WTC11 (cell line): ENCODE data around the gene KAZALD1. TPM values are rescaled to one million over a fixed set of nuclear protein-coding genes. Genes with fewer than 3 reads are reported as not detected.

Experiments used
- ATAC-seq: fragments of 200-7000 bp; cut with Tn5 transposase; 2 replicates; pipeline ENCODE4 v1.10.0; 2021; ENCODE audit warnings: mild to moderate bottlenecking, moderate library complexity
- CTCF ChIA-PET: fragments of 300-600 bp; sonication (Branson Sonifier 250); formaldehyde crosslinking; loops from one replicate; lab custom pipeline; 2021; ENCODE audit warnings: antibody characterized with exemption; lab: Charles Lee
- POLR2A ChIA-PET: fragments of 350-600 bp; sonication (Branson Sonifier 250); formaldehyde crosslinking; loops from one replicate; lab custom pipeline; 2021; ENCODE audit warnings: antibody characterized with exemption; lab: Charles Lee
- DNase-seq: peaks from one replicate; pipeline ENCODE4 v3.0.0; 2021; ENCODE audit warnings: low spot score
- H3K27ac Mint-ChIP-seq: 2 replicates; pipeline ENCODE4 v1.8.0; 2021; ENCODE audit warnings: mixed read lengths
- H3K27me3 Mint-ChIP-seq: 2 replicates; pipeline ENCODE4 v1.8.0; 2021; ENCODE audit warnings: low read depth, mild to moderate bottlenecking, moderate library complexity, mixed read lengths
- H3K36me3 Mint-ChIP-seq: 2 replicates; pipeline ENCODE4 v1.8.0; 2021; ENCODE audit warnings: mixed read lengths
- H3K4me1 Mint-ChIP-seq: 2 replicates; pipeline ENCODE4 v1.8.0; 2022; ENCODE audit warnings: mixed read lengths
- H3K4me3 Mint-ChIP-seq: 2 replicates; pipeline ENCODE4 v1.8.0; 2021; ENCODE audit warnings: mild to moderate bottlenecking, moderate library complexity, mixed read lengths
- H3K9me3 Mint-ChIP-seq: 2 replicates; pipeline ENCODE4 v1.8.0; 2021; ENCODE audit warnings: mixed read lengths
- ATF1 ChIP-seq: sonication (generic); formaldehyde crosslinking; IDR thresholded peaks from 2 replicates; pipeline ENCODE4 v1.8.1; 2023; ENCODE audit warnings: mild to moderate bottlenecking, moderate library complexity, missing genetic modification reagents
- CBFB ChIP-seq: sonication (generic); formaldehyde crosslinking; IDR thresholded peaks from 2 replicates; pipeline ENCODE4 v1.8.1; 2022; ENCODE audit warnings: mild to moderate bottlenecking, low read depth, missing genetic modification reagents
- ESRRA ChIP-seq: sonication (generic); formaldehyde crosslinking; IDR thresholded peaks from 2 replicates; pipeline ENCODE4 v1.8.1; 2022; ENCODE audit warnings: mild to moderate bottlenecking, missing genetic modification reagents, borderline replicate concordance
- FOXJ3 ChIP-seq: sonication (generic); formaldehyde crosslinking; IDR thresholded peaks from 2 replicates; pipeline ENCODE4 v1.9.0; 2021; ENCODE audit warnings: missing genetic modification reagents, mild to moderate bottlenecking, borderline replicate concordance
- FOXP4 ChIP-seq: sonication (generic); formaldehyde crosslinking; IDR thresholded peaks from 2 replicates; pipeline ENCODE4 v1.8.0; 2022; ENCODE audit warnings: mild to moderate bottlenecking, missing genetic modification reagents
- NFE2L1 ChIP-seq: sonication (generic); formaldehyde crosslinking; IDR thresholded peaks from 2 replicates; pipeline ENCODE4 v1.8.1; 2023; ENCODE audit warnings: missing genetic modification reagents
- PRDM15 ChIP-seq: sonication (generic); formaldehyde crosslinking; IDR thresholded peaks from 2 replicates; pipeline ENCODE4 v1.8.0; 2022; ENCODE audit warnings: missing genetic modification reagents
- SMAD4 ChIP-seq: sonication (generic); formaldehyde crosslinking; IDR thresholded peaks from 2 replicates; pipeline ENCODE4 v1.8.0; 2022; ENCODE audit warnings: mild to moderate bottlenecking, missing genetic modification reagents
- SP1 ChIP-seq: sonication (generic); formaldehyde crosslinking; conservative IDR thresholded peaks from 2 replicates; pipeline ENCODE4 v1.8.1; 2022; ENCODE audit warnings: missing genetic modification reagents
- TP53 ChIP-seq: sonication (generic); formaldehyde crosslinking; IDR thresholded peaks from 2 replicates; pipeline ENCODE4 v1.8.1; 2023; ENCODE audit warnings: mild to moderate bottlenecking, missing genetic modification reagents
- ZNF396 ChIP-seq: fragments of 250-450 bp; sonication (Bioruptor Pico); IDR thresholded peaks from 2 replicates; pipeline ENCODE4 v1.8.0; 2021; ENCODE audit warnings: mild to moderate bottlenecking, moderate library complexity, borderline replicate concordance
- ZNF532 ChIP-seq: fragments of 250-450 bp; sonication (Bioruptor Pico); IDR thresholded peaks from 2 replicates; pipeline ENCODE4 v1.9.0; 2021; ENCODE audit warnings: mild to moderate bottlenecking, borderline replicate concordance
- total RNA-seq: library from RNA; stranded (reverse); gene quantifications from 3 replicates; pipeline ENCODE4 v1.2.3, GENCODE V29; 2021

KAZALD1 gene
- total RNA-seq, 1 experiment from 2014 or later = 19.2 TPM

DNA sequence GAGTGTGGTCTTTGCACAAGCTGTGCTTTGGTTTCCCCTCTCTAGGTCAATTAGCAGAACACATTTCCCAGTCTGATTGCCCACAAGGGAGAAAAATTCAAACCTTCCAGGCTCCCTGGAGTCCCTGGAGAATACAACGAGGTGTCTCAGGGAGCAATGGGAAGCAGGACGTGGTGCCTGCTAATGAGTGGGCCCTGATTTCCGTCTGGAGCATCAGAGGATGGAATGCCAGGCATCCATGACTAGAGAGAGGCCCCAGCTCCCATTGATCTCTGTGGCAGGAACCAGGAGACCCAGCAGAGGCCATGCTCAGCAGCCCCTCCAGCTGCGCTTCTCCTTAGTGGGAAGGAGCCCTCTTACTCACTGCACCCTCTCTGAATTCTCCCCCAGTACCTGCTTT, 36.1 kb downstream of the KAZALD1 start (continued):
- no peak for TF ChIP-seq FOXJ3 (CRISPR knock-in tag)

DNA sequence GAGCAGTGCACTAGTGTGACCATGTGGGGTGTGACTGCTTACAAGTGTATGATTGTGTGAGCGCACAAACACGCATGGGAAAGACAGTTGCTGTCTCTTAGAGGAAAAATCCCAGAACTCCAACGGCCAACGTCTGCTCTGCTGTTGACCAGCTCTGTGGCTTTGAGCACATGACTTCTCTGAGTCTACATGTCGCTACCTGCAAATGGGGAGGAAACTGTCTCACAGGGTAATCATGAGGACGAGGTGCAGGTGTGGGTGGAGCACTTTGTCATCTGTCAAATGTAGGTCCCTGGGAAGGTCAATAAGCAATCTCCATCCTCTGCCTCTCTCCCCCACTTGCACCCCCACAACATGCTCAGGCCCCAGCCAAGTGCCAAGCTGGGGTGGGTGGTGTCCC, 38.1 kb downstream of the KAZALD1 start:
- ChIA-PET POLR2A (interaction anchor here (0.8 kb wide), 1 partner anchor 272 kb away, joined by 3 read pairs; no protein-coding TSS in a partner anchor), CTCF (interaction anchor here (9.7 to 10.2 kb wide), 2 partner anchors 30 to 44 kb away, joined by 219 to 509 read pairs; partner anchors contain the start of gene TLX1)
- no peak for ATAC-seq
- TF ChIP-seq SP1 (no peak), CBFB (CRISPR knock-in tag) (no peak), ZNF396 (no peak), NFE2L1 (CRISPR knock-in tag) (no peak)
- H3K4me3 Mint-ChIP-seq = no peak overlapping the region
- no peaks in the 10 kb centered on the region for H3K36me3 Mint-ChIP-seq
- H3K4me1 Mint-ChIP-seq = peaks cover 8% of the 10 kb centered on the region
- H3K27ac Mint-ChIP-seq = no peak overlapping the region
- DNase-seq = no peak
- H3K27me3 Mint-ChIP-seq = peaks cover 18% of the 10 kb centered on the region
- no peaks in the 10 kb centered on the region for H3K9me3 Mint-ChIP-seq

DNA sequence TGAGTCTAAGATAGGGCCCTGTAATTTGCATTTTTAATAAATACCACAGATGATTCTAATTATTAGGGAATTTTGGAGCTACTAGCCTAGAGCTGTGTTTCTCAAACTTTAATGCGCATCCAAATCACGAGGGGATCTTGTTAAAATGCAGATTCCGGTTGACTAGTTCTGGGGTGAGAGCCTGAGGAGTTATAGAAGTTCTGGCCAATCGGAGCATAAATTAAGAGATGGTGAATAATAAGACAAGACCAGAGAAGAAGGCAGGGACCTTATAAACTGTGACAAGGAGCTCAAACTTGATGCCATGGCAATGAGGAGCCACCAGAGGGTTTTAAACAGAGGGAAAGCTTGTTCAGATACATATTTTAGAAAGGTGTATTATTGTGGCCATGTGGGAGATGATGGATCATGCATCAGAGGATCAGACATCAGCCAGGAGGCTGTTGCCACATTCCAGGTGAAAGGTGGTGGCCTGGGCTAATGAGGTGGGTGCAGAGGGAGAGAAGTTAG, 39.6 kb downstream of the KAZALD1 start:
- CTCF ChIA-PET = interaction anchor here (0.8 to 2.8 kb wide), 8 partner anchors 12 to 137 kb away, joined by 3 to 22 read pairs (median 5); no protein-coding TSS in a partner anchor
- DNase-seq = no peak
- Mint-ChIP-seq H3K36me3 (no peaks in the 10 kb centered on the region), H3K27ac (no peak overlapping the region), H3K9me3 (no peaks in the 10 kb centered on the region)
- TF ChIP-seq ZNF532 (CRISPR knock-in tag) (no peak), ESRRA (CRISPR knock-in tag) (no peak), SMAD4 (CRISPR knock-in tag) (no peak), FOXP4 (CRISPR knock-in tag) (no peak), ATF1 (CRISPR knock-in tag) (no peak), TP53 (CRISPR knock-in tag) (no peak), PRDM15 (CRISPR knock-in tag) (no peak)
- TF ChIP-seq, all 79 proteins: peak for 0
- Mint-ChIP-seq H3K4me1 (0 out of 2 replicates have a peak, but pooled peaks cover 3% of the 10 kb centered on the region), H3K27me3 (peaks cover 18% of the 10 kb centered on the region), H3K4me3 (no peak overlapping the region)
- POLR2A ChIA-PET = no interaction called here
- no peak for ATAC-seq
